ENCODE data around the gene APBA1.

APBA1 gene

GRCh38 chr9:69519470-69520240 lies 152.5 kb downstream of the APBA1 start:
- no peak for DNase-seq (ENCODE audit: low read depth)

- no peak for DNase-seq (ENCODE audit: low read depth)
Observed at GRCh38 chr9:69516353-69517322, 155.5 kb downstream of the APBA1 start.

- no peak for DNase-seq (ENCODE audit: low read depth)
Observed at GRCh38 chr9:69515810-69516209, 156.4 kb downstream of the APBA1 start.

- DNase-seq (ENCODE audit: low read depth), result no peak
Observed at GRCh38 chr9:69513141-69513820, 158.9 kb downstream of the APBA1 start.

GRCh38 chr9:69504058-69504457 lies 168.1 kb downstream of the APBA1 start:
- DNase-seq (ENCODE audit: low read depth), result no peak

- DNase-seq (ENCODE audit: low read depth), result peak; percentile 8
Observed at GRCh38 chr9:69502671-69503301, 169.4 kb downstream of the APBA1 start.

GRCh38 chr9:69500896-69501295 lies 171.3 kb downstream of the APBA1 start:
- no peak for DNase-seq (ENCODE audit: low read depth)

GRCh38 chr9:69499959-69500358 lies 172.2 kb downstream of the APBA1 start:
- no peak for DNase-seq (ENCODE audit: low read depth)

GRCh38 chr9:69499407-69499806 lies 172.8 kb downstream of the APBA1 start:
- no peak for DNase-seq (ENCODE audit: low read depth)

- no peak for DNase-seq (ENCODE audit: low read depth)
Observed at GRCh38 chr9:69498470-69498869, 173.7 kb downstream of the APBA1 start.

GRCh38 chr9:69497816-69498215 lies 174.4 kb downstream of the APBA1 start:
- DNase-seq (ENCODE audit: low read depth), result no peak

- DNase-seq (ENCODE audit: low read depth), result no peak
Observed at GRCh38 chr9:69496846-69497450, 175.2 kb downstream of the APBA1 start.

GRCh38 chr9:69495296-69495695 lies 176.9 kb downstream of the APBA1 start:
- DNase-seq (ENCODE audit: low read depth), result no peak

GRCh38 chr9:69494763-69495162 lies 177.4 kb downstream of the APBA1 start:
- no peak for DNase-seq (ENCODE audit: low read depth)

GRCh38 chr9:69494208-69494607 lies 178.0 kb downstream of the APBA1 start:
- no peak for DNase-seq (ENCODE audit: low read depth)

GRCh38 chr9:69486498-69486897 lies 185.7 kb downstream of the APBA1 start:
- no peak for DNase-seq (ENCODE audit: low read depth)

- no peak for DNase-seq (ENCODE audit: low read depth)
Observed at GRCh38 chr9:69485466-69485865, 186.7 kb downstream of the APBA1 start.

GRCh38 chr9:69483886-69484422 lies 188.2 kb downstream of the APBA1 start:
- no peak for DNase-seq (ENCODE audit: low read depth)

- no peak for DNase-seq (ENCODE audit: low read depth)
Observed at GRCh38 chr9:69476797-69477196, 195.4 kb downstream of the APBA1 start.

GRCh38 chr9:69476016-69476415 lies 196.2 kb downstream of the APBA1 start:
- no peak for DNase-seq (ENCODE audit: low read depth)

GRCh38 chr9:69474821-69475220 lies 197.3 kb downstream of the APBA1 start:
- DNase-seq (ENCODE audit: low read depth), result no peak

All from ELR (cell line).